ENCODE results near the gene C19orf53.

The C19orf53 gene

GRCh38 chr19:13796301-13797057 is 22.2 kb downstream of the C19orf53 start:
- DNase-seq (ENCODE audit: low read depth in 3 of 3), result no peak

GRCh38 chr19:13797058-13797440 is 22.8 kb downstream of the C19orf53 start:
- DNase-seq (ENCODE audit: low read depth in 3 of 3), result no peak

GRCh38 chr19:13797870-13798269 is 23.6 kb downstream of the C19orf53 start:
- no peak for DNase-seq (ENCODE audit: low read depth in 3 of 3)

- no peak for DNase-seq (ENCODE audit: low read depth in 3 of 3)
Measured at GRCh38 chr19:13799669-13800068, 25.4 kb downstream of the C19orf53 start.

DNA sequence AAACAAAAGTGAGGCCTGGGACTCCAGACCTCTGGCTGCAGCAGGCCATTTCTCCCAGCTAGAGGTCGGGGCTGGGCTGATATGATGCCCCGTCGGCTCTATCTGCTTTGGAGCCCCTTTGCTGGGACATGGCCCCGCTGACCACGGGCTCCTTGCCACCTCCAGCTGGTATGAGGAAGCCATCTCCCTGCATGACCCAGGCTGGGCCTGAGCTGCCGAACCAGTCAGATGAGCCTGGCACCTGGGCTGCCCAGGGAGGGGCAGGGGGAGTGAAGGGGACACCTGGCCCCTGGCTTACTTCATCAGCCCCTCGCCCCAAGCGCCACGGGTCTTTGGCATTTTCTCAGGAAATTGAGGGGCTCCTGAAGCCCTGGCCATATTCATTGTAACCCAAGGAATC is 28.8 kb downstream of the C19orf53 start:
- DNase-seq (ENCODE audit: low read depth in 3 of 3), result no peak

- no peak for DNase-seq (ENCODE audit: low read depth in 3 of 3)
Measured at GRCh38 chr19:13804830-13805683, 30.8 kb downstream of the C19orf53 start.

DNA sequence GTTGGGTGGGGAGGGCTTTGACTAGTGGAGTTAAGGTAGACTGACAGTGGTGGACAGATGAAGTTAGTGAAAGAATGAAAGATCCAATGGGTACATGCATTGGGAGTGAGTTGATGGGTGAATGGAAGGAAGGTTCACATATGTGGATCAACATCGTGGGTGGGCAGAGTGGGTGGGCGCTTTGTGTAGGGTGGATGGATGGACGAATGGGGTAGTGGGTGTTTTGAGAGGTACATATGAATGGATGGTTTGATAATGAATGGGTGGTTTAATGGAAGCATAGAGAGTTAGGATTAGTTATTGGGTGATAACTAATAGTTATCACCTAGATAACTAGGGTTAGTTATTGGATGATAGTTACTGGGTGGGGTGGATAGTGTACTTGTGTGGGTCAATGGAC is 32.5 kb downstream of the C19orf53 start:
- no peak for DNase-seq (ENCODE audit: low read depth in 3 of 3)

DNA sequence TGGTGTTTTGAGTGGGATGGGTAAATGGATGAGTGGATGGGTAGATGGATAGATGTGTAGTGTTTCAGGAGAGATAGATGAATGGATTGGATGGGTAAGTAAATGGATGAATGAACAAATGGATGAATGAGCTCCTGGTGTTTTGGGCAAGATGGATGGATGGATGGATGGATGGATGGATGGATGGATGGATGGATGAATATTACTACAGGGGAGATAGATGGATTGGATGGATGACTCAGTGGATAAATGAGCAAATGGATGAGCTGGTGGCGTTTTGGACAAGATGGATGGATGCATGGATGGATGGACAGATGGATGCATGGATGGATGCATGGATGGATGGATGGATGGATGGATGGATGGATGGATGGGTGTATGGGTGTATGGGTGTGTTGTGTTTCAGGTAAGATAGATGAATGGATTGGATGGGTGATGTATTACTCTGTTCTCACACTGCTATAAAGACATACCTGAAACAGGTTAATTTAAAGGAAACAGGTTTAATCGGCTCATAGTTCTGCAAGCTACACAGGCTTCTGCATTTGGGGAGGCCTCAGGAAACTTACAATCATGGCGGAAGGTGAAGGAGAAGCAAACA is 33.3 kb downstream of the C19orf53 start:
- DNase-seq (ENCODE audit: low read depth in 3 of 3), result no peak

GRCh38 chr19:13808856-13809255 is 34.6 kb downstream of the C19orf53 start:
- no peak for DNase-seq (ENCODE audit: low read depth in 3 of 3)

- DNase-seq (ENCODE audit: low read depth in 3 of 3), result no peak
Measured at GRCh38 chr19:13812544-13812943, 38.3 kb downstream of the C19orf53 start.

- no peak for DNase-seq (ENCODE audit: low read depth in 3 of 3)
Measured at GRCh38 chr19:13813147-13813546, 38.9 kb downstream of the C19orf53 start.

DNA sequence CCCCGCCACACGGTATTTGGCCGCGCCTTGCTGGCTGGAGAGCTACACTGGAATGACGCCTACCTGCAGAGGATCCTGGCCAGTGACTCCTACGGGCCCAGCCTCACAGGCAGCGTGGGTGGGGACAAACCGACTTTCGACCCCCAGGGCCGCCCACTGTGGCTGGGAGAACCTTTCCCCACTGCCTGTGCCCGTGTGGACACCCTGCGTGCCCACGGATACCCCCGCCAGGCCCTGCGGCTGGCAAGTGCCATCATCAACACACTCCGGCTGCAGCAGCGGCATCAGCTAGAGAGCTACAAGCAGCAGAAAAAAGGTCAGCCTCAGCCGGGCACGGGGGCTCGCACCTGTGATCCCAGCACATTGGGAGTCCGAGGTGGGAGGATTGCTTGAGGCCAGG is 40.3 kb downstream of the C19orf53 start:
- DNase-seq (ENCODE audit: low read depth in 3 of 3), result no peak

DNA sequence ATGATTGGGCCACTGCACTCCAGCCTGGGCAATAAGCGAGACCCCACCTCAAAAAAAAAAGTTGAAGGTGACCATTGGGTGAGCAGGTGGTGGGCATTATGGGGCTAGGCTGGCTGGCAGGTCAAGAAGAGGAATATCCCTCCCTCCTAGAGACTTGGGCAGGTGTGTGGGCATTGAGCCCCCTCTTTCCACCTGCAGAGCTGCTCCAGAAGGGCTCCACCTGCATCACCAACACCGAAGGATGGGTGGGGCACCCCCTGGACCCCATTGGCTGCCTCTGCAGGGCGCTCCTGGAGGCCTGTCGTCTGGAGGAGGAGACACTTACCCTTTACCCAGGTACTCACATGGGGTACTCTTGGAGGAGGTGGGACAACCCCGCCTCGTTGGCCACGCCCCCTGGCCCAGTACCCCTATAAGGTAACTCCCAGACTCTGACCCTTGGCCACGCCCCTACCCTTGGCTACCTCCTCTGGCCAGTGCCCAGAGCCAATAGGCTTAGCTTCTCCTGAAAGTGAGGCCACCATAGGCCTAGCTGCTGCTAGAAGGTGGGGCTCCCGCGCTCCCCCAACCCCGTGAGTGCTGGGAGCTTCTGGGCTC is 42.9 kb downstream of the C19orf53 start:
- no peak for DNase-seq (ENCODE audit: low read depth in 3 of 3)

- DNase-seq (ENCODE audit: low read depth in 3 of 3), result no peak
Measured at GRCh38 chr19:13817615-13818371, 43.5 kb downstream of the C19orf53 start.

DNA sequence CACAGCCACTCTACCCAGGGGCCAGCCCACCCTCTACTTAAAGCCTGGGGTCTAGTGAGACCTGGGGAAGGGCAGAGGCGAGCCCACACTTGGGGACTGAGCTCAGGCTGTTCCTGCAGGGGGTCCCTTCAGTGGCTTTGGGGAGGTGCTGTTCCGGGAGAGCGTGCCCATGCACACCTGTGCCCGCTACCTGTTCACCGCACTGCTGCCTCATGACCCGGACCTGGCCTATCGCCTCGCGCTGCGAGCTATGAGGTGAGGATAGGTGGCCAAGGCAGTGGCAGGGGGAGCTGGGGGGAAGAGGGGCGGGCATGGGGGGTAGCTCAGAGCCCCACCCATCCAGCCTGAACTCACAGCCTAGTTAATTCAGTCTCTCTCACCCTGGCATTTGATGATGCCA is 45.0 kb downstream of the C19orf53 start:
- DNase-seq (ENCODE audit: low read depth in 3 of 3), result no peak

DNA sequence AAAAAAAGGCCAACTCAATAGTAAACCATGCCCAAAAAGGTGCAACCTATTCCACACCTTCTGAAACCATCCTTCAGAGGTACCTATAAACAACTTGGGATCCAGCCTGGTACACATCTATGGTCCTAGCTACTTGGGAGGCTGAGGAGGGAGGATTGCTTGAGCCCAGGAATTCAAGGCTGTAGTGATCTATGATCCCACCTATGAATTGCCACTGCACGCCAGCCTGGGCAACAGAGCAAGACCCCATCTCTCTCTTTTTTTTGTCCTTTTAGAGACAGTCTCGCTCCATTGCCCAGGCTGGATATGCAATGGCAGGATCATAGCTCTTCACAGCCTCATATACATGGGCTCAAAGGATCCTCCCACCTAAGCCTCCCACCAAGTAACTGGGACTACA is 47.0 kb downstream of the C19orf53 start:
- no peak for DNase-seq (ENCODE audit: low read depth in 3 of 3)

DNA sequence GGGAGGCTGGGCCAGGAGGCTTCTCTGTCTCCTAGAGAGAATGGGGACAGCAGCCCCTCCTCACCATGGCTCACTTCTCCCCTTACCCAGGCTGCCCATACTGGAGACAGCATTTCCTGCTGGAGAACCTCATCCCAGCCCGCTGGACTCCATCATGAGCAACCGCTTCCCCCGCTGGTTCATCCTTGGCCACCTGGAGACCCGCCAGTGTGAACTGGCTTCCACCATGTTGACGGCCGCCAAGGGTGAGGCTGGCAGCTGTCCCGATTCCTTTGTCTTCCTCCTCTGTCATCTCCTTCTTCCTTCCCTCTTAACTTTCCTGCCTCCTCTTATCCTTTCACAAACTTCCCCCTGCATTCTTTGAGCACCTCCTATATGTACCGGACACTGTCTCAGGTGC is 49.0 kb downstream of the C19orf53 start:
- no peak for DNase-seq (ENCODE audit: low read depth in 3 of 3)

DNA sequence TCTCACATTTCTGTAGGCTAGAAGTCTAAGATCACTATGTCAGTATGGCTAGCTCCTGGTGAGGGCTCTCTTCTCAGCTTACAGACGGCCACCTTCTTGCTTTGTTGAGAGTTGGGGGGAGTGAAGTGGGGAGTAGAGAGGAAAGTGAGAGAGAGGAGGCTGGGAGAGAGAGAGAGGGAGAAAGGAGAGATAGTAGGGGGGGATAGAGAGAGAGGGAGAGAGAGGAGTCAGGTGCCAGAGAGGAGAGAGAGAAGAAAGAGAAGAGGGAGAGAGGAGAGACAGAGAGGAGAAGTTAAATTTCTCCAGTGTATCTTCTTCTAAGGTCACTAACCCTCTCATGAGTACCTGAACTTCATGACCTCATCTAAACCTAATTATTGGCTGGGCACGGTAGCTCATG is 49.6 kb downstream of the C19orf53 start:
- DNase-seq (ENCODE audit: low read depth in 3 of 3), result no peak

GRCh38 chr19:13824703-13825102 is 50.4 kb downstream of the C19orf53 start:
- no peak for DNase-seq (ENCODE audit: low read depth in 3 of 3)

DNA sequence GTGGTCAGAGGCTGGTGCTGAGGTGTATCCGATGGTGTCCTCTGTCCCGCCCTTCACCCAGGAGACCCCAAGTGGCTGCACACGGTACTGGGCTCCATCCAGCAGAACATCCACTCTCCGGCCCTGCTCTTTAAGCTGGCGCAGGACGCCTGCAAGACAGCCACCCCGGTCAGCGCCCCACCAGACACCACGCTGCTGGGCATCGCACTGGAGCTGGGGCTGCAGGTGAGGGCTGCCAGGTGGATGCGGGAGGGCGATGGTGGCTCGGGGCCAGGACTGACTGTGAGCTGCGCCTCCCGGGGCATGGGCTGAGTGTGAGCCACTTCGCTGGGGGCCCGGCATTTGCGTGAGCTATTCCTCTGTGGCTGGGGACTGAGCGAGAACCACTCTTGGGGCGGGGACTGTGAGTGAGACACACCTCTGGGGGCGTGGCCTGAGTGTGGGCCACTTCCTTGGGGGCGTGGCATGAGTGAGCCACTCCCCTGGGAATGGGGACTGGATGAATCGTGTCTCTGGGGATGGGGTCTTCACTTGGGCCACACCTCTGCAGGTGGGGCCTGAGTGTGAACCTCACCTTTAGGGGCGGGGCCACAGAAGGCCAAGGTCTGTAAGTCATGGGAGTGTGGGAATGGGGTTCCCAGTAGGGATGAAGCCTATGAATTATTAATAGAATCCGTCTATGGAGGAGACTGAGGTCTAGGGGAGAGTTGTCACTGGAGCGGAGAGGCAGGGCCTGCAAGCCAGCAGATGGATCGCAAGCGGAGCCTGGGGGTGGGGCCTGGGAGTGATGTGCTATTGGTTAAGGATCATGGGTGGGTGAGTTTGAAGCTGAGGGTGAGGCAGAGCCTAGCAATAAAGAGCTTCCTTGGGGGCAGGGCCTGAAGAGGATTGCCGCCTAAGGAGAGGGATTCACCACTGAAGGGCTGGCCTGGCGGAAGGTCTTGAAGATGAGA is 51.5 kb downstream of the C19orf53 start:
- DNase-seq (ENCODE audit: low read depth in 3 of 3), result no peak

Data from stimulated activated CD4-positive, alpha-beta T cell treated with anti-CD3 and anti-CD28 coated beads, TNF-alpha, amount 100 ng/mL, for 4 hours (primary cell).